ENCODE data around the gene ITGB4.

The ITGB4 gene

DNA sequence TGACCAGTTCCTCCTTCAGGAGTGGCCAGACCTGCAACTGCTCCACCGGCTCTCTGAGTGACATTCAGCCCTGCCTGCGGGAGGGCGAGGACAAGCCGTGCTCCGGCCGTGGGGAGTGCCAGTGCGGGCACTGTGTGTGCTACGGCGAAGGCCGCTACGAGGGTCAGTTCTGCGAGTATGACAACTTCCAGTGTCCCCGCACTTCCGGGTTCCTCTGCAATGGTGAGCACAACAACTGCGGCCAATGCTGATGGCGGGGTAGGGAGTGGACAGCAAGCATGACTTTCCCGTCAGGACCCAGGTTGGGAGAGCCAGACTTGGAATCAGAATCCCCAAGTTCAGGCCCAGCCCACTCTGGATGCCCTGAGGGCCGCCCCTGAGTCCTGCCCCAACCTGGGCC is 12.2 kb downstream of the ITGB4 start:
- no peak for DNase-seq

DNA sequence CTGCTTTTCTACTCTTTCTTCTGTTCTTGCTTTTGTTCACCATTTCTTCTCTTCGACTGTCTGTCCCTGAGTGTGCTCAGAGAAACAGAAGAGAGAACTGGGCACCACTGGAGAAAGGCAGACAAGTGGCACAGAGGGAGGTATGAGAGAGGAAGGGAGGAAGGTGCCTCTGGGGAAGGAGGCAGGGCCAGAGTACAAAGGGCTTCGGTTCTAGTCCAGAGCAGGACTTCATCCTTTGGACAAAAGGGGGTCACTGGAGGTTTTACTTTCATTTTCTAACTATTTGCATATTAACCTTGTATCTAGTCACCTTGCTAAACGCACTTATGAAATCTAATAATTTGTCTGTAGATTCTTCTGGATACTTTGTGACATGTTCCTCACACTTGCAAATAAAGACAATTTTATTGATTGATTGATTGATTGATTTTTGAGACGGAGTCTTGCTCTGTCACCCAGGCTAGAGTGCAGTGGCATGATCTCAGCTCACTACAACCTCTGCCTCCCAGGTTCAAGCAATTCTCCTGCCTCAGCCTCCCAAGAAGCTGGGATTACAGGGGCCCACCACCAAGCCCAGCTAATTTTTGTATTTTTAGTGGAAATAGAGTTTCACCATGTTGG is 13.5 kb downstream of the ITGB4 start:
- DNase-seq: no peak

DNA sequence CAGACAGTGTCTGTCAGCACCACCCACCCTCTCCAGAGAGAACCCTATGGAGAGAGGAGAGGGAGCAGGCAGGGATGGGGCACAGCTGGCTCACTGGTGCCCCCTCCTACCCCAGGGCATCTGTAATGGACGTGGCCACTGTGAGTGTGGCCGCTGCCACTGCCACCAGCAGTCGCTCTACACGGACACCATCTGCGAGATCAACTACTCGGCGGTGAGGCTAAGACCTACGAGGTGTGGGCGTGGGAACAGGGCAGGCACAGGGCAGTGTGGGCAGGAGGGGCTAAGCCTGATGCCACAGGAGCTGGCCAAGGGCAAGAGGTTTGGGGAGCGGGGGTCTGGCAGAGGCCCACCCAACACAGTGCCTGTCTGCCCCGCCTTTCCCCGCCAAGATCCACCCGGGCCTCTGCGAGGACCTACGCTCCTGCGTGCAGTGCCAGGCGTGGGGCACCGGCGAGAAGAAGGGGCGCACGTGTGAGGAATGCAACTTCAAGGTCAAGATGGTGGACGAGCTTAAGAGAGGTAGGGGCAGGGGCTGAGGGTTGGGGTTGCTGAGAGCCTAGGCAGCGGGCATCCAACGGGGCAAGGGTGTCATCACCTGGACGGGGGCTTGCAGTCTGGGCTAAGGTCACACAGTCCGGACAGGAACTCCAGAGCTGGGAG is 15.0 kb downstream of the ITGB4 start:
- DNase-seq: no peak

DNA sequence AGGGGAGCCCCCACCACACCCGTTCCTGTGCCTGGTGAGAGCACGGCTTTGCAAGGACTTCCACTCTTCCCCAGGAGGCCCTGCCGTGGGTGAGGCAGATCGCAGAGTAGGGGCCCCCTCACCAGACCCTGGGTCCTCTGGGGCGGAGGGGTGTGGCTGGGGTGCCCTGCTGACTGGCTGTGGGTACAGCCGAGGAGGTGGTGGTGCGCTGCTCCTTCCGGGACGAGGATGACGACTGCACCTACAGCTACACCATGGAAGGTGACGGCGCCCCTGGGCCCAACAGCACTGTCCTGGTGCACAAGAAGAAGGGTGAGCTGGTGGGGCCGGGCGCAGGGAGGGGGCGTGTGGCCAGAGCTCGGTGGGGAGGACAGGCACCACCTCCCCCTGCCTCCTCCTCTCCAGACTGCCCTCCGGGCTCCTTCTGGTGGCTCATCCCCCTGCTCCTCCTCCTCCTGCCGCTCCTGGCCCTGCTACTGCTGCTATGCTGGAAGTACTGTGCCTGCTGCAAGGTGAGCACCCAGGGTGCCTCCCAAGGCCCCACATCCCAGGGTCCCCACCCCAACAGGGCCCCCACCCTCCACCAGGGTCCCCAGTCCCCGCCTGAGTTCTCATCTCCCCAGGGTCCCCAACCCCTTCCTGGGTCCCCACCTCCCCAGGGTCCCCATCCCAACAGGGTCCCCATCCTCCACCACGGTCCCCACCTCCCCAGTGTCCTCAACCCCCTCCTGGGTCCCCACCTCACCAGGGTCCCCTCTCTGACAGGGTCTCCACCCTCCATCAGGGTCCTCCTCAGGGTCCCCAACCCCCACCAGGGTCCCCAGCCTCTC is 16.1 kb downstream of the ITGB4 start:
- no peak for DNase-seq

DNA sequence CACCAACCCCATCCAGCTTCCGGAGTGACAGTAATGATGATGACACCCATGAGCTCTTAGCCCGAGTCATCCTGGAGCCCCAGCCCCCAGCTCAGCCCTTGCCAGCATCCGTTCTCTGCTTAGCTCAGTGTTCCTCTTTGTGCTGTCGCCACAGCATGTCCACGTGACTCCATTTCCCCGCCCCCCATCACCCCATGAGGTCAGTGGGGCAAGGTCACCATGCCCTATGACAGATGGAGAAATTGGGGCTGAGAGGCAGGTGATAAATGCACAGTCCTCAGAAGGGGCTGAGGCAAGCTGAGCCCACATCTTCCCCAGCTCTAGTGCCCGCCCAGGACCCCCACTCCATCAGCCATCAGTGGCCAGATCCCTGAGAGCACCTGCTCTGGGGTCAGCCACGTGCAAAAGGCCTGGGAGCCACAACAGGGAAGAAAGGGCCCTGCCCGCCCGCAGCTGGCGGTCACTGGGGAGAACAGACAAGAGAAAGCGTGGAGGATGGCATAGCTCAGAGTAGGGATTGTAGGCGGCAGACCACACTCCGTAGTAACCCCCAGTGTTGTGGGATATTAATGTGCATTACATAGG is 17.1 kb downstream of the ITGB4 start:
- peak; percentile 32 for DNase-seq

DNA sequence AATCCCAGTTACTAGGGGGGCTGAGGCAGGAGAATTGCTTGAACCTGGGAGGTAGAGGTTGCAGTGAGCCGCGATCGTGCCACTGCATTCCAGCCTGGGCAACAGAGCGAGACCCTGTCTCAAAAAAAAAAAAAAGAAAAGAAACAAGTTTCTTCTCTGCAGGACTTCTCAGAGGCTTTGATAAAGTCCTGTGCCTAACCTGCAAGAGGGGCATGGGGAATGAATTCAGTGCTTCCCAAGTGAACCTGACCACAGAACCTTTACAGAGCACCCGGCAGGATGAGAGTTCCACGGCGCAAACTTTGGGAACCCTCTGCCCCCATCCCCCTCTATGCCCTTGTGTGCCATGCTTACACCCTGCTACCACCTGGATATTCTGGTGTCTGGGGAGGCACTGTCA is 17.9 kb downstream of the ITGB4 start:
- no peak for DNase-seq

DNA sequence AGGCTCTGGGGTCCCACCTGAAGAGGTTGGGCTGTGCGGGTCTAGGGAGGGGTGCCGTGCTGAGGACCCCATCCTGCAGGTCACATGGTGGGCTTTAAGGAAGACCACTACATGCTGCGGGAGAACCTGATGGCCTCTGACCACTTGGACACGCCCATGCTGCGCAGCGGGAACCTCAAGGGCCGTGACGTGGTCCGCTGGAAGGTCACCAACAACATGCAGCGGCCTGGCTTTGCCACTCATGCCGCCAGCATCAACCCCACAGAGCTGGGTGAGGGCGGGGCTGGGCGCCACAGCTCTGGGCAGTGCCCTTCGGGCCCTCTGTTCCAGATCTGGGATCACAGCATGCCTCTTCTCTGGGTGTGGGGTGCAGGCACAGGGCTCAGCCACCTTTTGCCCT is 18.5 kb downstream of the ITGB4 start:
- peak; percentile 26 for DNase-seq

DNA sequence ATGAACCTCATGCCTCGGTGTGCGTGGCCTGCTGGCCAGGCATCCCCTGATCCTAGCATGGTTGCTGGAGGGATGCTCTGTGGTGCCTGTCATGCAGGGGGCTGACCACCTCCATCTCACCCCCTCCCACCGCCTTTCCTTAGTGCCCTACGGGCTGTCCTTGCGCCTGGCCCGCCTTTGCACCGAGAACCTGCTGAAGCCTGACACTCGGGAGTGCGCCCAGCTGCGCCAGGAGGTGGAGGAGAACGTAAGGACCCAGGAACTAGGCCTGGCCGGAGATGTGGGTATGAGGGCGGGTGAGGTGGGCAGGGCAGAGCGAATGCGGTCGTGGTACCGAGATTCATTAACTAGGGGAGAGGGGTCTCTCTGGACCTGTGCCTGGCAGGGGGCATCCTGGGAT is 19.0 kb downstream of the ITGB4 start:
- DNase-seq: no peak

DNA sequence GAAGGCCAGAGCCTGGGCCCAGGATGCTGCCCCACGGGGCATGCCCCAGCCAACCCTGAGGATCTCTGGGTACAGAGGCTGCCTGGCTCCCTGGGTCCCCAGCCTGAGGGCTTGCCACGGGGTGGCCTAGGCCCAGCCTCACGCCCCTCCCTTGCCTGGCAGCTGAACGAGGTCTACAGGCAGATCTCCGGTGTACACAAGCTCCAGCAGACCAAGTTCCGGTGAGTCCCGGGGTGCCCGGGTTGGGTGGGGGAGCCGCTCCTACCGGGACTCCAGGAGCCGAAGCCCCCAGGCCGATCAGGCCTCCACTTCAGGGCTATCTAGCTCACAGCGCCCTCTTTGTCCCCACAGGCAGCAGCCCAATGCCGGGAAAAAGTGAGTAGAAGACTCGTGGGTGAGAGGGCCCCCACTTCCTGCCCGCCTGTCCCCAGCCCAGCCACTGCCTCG is 19.4 kb downstream of the ITGB4 start:
- no peak for DNase-seq

DNA sequence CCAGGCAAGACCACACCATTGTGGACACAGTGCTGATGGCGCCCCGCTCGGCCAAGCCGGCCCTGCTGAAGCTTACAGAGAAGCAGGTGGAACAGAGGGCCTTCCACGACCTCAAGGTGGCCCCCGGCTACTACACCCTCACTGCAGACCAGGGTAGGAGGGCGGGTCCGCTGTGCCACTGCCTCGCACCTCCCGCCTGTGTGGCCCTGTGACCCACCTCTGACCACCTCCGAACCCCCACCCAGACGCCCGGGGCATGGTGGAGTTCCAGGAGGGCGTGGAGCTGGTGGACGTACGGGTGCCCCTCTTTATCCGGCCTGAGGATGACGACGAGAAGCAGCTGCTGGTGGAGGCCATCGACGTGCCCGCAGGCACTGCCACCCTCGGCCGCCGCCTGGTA is 21.1 kb downstream of the ITGB4 start:
- DNase-seq: no peak

DNA sequence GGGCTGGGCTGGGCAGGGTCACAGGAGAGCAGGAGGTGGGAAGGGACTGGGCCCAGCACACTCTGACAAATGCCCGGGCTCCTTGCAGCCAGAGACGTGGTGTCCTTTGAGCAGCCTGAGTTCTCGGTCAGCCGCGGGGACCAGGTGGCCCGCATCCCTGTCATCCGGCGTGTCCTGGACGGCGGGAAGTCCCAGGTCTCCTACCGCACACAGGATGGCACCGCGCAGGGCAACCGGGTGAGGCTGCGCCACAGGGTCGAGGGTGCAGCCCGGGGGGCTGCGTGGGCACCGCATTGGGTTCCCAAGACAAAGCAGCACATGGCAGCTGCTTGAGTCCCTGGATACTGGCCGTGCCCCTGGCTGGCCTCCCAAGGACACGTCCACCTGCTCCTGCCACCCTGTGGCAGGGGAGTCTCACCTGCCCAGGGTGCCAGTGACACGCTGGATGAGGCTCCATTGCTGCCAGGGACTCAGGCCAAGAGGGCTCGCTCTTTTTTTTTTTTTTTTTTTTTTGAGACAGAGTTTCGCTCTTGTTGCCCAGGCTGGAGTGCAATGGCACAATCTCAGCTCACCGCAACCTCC is 22.5 kb downstream of the ITGB4 start:
- DNase-seq: peak; percentile 23

DNA sequence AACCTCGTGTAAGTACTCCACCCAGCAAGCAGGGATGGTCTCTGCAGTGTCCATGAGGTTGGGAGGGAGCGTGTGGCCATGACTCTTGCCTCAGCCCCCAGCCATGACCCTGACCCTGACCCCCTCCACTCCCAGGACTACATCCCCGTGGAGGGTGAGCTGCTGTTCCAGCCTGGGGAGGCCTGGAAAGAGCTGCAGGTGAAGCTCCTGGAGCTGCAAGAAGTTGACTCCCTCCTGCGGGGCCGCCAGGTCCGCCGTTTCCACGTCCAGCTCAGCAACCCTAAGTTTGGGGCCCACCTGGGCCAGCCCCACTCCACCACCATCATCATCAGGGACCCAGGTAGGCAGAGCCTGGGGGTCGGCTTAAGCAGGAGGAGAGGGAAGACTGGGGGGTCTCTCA is 27.4 kb downstream of the ITGB4 start:
- DNase-seq: no peak

DNA sequence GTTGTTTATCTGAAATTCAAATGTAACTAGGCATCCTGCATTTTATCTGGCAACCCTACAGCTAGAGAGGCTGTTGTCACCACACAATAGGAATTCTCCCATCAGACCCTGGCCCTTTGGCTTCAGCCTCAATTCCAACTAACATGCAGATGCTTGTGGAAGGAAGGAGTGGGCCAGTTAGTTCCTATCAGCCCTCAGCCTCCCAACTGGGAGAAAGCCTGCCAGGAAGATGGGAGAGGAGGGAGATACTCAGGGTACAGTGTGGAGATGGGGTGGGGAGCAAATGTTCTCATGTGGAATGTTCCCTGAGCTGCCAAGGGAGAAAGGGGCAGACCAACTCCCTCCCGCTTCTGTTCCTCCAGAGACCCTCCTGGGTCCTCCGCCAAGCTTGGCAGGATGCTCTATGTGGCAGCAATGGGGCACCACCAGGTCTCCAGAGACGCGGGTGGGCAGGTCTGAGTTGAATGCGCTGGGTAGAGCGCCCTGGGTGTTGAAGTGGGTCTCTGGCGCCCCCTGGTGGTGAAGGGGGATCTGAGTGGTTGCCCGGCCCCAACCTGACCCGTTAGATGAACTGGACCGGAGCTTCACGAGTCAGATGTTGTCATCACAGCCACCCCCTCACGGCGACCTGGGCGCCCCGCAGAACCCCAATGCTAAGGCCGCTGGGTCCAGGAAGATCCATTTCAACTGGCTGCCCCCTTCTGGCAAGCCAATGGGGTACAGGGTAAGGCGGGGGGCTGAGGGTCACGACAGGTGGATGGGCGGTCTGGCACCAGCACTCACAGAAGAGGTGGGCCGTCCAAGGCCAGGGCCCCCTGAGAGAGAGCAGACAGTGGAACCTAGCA is 28.5 kb downstream of the ITGB4 start:
- peak; percentile 86 for DNase-seq

DNA sequence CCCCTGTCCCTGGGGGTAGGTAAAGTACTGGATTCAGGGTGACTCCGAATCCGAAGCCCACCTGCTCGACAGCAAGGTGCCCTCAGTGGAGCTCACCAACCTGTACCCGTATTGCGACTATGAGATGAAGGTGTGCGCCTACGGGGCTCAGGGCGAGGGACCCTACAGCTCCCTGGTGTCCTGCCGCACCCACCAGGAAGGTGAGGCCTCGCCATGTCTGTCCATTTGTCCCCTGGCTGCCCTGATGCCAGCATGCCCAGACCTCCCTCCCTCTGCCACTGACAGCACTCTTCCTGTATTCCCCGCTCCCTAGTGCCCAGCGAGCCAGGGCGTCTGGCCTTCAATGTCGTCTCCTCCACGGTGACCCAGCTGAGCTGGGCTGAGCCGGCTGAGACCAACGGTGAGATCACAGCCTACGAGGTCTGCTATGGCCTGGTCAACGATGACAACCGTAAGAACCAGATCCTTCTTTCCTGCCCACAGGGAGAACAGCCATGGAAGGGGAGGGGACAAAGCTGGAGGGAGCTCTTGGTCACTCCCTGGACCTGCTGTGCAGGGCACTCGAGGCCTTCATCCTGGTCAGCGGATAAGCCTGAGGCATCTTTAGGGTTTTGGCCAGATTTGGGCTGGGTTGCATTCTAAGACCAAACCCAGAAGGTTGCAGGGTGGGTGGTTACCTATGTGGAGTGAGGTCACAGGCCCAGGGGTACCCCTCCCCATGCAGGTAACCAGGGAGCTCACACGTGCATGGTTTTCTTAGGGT is 29.6 kb downstream of the ITGB4 start:
- peak; percentile 51 for DNase-seq

DNA sequence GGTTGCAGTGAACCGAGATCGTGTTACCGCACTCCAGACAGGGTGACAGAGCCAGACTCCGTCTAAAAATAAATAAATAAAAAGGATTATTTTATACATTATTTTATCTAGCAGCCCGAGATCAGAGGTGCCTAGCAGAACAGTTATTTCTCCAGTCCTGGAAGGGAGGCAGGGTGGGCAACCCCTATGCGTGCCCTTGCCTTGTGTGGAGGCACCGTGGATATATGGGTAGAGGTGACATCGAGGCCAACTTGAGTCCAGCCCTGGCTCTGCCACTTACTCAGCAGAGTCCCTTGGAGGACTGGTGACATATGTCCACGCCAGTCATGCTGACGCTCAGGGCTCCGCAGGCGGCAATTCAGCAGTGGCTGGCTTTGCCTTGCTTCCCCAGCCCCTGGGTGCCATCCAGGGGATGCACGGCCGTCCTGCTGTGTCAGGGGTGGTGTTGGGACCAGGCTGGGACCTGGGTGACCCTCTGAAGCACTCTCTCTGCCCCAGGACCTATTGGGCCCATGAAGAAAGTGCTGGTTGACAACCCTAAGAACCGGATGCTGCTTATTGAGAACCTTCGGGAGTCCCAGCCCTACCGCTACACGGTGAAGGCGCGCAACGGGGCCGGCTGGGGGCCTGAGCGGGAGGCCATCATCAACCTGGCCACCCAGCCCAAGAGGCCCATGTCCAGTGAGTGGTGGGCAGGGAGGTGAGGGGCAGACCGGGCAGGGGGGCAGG is 30.6 kb downstream of the ITGB4 start:
- DNase-seq: no peak

DNA sequence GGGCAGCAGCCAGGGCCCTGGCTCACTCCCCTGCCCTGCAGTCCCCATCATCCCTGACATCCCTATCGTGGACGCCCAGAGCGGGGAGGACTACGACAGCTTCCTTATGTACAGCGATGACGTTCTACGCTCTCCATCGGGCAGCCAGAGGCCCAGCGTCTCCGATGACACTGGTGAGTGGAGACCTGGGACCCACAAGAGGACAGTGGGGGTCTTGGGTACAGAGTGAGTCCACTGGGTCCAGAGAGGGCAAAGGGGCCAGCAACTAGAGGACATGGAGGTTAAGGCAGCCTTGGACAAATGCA is 31.1 kb downstream of the ITGB4 start:
- peak; percentile 42 for DNase-seq

DNA sequence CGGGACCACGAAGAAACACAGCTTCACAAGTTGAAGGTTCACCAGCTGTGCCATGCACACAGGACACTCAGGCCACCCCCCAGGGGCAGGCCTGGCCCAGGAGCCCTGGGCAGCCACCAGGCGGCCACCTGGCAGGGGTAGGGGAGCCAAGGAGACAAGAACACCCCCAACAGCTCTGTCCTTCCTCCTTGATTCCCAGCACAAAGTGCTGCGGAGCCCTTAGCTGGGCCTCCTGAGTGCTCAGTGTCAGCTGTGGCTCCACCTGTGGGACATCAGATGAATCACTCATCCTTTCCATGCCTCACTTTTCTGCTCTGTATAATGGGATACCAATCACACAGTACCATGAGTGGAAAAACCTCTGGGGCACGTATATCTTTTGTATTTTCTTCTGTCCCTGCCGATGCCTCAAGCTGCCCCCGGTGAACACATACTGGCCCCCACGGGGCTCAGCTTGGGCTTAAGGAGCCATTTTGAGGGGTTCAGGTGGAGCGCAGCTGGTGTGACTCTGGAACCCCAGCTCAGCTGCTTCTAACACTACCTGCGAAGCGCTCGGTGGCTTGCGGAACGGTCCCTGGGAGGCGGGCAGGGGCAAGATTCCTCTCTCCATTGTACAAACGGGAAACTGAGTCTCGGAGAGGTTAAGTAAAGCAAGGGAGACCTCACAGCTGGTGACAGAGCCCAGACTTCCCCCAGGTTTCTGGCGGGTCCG is 31.7 kb downstream of the ITGB4 start:
- DNase-seq: peak; percentile 55

DNA sequence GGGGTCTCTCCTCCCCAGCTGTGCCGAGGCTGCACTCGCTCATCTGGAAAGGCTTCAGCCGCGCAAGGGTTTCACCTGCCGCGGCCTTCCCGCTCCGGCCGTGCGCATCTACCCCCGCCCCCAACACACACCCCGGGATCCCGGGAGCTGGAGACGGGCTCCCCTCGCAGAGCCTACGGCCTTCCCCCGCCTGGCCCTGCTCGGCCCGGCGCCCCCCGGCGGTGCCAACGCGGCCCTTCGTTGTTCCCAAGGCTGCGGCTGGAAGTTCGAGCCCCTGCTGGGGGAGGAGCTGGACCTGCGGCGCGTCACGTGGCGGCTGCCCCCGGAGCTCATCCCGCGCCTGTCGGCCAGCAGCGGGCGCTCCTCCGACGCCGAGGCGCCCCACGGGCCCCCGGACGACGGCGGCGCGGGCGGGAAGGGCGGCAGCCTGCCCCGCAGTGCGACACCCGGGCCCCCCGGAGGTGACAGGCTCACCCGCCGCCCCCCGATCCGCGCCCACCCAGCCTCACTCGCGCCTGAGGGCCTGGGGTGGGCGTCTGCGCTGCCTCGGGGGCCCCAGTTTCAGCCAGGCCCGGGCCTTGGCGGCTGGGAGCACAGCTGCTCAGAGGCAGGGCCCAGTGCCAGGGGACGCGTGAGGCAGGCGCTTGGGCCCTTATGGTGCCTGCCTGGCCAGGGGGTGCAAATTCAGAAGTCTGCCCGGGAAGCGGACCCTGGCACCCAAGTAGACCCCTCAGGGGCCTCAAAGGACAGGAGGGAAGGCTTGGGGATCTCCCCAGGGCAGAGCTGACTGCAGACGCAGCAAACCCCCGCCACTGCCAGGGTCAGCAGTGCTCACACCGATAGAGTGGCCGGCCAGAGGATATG is 32.5 kb downstream of the ITGB4 start:
- peak; percentile 88 for DNase-seq
